ENCODE data around the gene SLC2A4RG.
"Not testable (repeated sequence)": the region's sequence is repeated elsewhere in the genome, so short reads cannot be mapped to it uniquely, and the experiment has no call there.

Gene SLC2A4RG

DNA sequence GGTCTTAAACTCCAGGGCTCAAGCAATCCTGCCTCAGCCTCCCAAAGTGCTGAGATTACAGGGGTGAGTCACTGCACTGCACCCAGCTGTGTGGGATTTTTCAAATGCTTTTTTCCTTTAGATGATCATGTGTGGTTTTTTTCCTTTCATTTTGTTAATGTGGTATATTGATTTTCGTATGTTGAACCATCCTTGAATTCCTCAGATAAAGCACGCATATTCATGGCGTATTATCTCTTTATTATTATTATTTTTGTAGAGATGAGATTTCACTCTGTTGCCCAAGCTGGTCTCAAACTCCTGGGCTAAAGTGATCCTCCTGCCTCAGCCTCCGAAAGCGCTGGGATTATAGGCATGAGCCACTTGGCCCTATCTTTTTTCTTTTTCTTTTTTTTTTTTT lies 24.7 kb upstream of the SLC2A4RG start:
- no peak for DNase-seq

GRCh38 chr20:63718996-63719395 lies 20.6 kb upstream of the SLC2A4RG start:
- no peak for DNase-seq

DNA sequence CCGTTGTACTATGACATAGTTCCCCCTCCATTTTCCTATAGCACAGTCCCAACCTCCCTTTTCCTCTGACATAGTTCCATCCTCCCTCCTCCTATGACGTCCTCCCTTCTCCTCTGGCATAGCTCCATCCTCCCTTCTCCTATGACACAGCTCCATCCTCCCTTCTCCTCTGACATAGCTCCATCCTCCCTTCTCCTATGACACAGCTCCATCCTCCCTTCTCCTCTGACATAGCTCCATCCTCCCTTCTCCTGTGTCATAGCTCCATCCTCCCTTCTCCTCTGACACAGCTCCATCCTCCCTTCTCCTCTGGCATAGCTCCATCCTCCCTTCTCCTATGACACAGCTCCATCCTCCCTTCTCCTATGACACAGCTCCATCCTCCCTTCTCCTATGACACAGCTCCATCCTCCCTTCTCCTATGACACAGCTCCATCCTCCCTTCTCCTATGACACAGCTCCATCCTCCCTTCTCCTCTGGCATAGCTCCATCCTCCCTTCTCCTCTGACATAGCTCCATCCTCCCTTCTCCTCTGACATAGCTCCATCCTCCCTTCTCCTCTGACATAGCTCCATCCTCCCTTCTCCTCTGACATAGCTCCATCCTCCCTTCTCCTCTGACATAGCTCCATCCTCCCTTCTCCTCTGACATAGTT lies 16.5 kb upstream of the SLC2A4RG start:
- not testable (repeated sequence) for DNase-seq

- DNase-seq: not testable (repeated sequence)
Measured at GRCh38 chr20:63730189-63730733, 9.3 kb upstream of the SLC2A4RG start.

GRCh38 chr20:63731410-63731809 lies 8.2 kb upstream of the SLC2A4RG start:
- no peak for DNase-seq

GRCh38 chr20:63732118-63733095 lies 7.2 kb upstream of the SLC2A4RG start:
- no peak for DNase-seq

- no peak for DNase-seq
Measured at GRCh38 chr20:63733117-63733516, 6.5 kb upstream of the SLC2A4RG start.

DNA sequence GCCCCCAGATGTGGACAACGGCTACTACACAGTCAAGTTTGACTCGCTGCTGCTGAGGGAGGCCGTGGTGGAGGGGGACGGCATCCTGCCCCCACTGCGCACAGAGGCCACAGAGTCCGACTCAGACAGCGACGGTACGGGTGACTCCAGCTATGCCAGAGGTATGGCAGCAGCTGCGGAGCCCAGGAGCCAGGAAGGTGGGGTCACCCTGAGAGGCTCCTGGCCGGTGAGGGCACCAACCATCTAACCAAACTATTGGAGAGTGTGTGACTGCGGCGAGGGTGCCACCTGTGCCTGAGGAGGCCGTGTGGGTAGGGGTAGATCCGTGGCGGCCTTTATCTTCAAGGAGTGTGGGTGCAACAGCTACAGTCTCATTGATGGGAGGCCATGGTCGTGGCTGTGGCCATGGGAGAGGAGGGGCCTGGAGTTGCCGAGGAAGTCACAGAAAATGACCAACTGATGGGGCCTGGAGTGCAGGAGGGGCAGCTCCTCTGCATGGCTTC lies 5.9 kb upstream of the SLC2A4RG start:
- no peak for DNase-seq

DNA sequence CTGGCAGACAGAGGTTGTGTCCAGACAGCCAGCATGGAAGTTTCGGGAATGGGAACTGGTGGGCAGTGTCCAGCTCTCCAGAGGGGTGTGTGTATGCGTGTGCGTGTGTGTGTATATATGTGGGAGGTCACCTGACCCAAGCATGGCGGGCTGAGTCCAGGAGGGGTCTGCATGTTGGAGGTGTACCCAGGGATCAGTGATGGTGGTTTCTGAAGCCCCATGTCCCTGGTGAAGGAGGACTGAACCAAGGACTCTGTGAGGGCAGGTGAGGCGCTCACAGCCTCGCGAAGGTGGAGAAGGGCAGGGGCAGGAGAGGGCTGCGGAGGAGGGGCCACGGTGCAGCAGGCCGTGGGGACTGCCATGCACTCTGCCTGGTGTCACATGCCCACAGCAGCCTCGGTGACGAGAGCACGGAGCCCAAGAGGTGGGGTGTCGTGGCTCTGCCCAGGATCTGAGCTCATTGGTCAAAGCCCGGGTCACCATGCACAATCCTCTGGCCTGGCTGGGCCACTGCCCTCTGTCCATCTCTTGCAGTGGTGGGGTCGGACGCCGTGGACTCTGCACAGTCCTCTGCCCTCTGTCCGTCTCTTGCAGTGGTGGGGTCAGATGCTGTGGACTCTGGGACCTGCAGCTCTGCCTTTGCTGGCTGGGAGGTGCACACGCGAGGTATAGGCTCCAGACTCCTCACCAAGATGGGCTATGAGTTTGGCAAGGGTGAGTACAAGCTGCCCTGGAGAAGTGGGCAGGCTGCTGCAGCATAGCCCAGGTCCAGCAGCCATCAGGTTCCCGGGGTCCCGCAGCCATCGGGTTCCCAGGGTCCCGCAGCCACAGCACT lies 5.2 kb upstream of the SLC2A4RG start:
- no peak for DNase-seq

GRCh38 chr20:63734946-63735858 lies 4.4 kb upstream of the SLC2A4RG start:
- DNase-seq: no peak

DNA sequence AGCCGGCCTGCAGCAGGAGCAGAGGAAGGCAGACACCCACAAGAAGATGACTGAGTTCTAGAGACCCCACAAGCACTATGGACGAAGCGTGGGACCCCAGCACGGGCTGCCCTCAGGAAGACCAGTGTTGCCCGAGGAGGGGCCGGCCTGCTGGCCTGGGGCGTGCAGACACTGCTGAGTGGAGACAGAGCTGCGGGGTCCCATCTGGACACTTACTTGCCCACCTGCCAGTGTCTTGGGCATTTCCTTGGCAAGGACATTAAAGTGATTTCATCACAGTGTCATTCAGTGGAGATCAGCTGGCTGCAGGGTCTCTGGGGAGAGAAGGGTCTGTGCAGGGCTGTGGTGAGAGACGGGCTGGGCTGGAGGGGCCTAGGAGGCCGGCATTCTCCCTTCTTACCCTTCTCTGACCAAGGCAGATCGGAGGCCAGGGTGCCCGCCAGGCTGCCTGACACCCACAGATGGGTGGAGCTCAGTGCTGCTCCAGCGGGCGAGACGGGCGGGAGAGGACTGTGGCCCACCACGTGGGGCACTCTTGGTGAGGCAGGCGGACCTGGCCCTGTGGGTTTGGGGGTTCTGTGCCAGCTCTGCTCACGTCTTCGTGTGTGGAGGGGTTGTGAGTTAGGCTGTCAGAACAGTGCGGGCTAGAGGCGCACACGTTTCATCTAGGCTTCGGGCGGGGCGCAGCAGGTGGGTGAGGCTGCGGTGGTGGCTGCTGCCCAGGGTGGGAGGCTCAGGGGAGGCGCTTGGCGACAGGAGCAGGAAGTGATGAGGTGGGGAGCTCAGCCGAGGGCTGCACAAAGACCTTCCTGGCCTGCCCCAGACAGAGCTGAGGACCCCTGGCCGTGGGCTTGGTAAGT lies 3.5 kb upstream of the SLC2A4RG start, which contains the start of gene LIME1:
LIME1 (plus strand) TSS at position 806 of the 860 bp plus-strand sequence. CDS start 886 bp downstream, outside the sequence.
- no peak for DNase-seq

DNA sequence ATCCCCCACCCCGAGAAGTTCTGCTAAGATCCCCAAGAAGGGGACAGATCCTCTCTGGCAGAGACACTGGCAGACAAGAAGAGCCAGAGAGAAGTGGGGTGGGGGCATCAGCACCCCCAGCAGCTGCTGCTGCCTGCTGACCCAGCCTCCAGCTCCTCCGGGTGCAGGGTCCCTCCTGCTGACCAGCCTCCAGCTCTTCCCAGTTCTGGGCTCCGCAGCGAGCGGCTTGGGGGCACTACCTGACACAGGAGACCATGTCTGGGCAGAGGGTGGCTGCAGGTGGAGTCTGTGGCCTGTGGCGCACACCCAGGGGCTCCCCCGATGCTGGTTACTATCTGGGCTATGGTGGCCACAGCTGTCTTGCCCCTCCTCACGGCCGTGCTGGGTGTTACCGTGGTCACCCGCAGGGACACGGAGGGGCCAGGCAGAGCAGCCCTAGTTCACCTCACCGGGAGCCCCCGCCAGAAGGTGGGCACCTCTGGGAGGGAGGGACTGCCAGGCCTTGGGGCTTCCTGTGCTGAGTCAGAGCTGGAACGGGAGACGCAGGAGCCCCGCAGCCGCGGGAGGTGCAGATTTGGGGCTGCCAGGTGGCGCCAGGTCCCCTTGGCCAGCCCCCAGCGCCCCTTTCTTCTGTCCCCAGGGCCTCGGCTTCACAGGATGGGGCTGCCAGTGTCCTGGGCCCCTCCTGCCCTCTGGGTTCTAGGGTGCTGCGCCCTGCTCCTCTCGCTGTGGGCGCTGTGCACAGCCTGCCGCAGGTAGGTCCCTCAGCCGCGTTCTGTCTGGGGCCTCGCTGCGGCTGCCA lies 2.5 kb upstream of the SLC2A4RG start:
- DNase-seq: no peak

- DNase-seq: no peak
Measured at GRCh38 chr20:63737695-63737944, 2.0 kb upstream of the SLC2A4RG start.

DNA sequence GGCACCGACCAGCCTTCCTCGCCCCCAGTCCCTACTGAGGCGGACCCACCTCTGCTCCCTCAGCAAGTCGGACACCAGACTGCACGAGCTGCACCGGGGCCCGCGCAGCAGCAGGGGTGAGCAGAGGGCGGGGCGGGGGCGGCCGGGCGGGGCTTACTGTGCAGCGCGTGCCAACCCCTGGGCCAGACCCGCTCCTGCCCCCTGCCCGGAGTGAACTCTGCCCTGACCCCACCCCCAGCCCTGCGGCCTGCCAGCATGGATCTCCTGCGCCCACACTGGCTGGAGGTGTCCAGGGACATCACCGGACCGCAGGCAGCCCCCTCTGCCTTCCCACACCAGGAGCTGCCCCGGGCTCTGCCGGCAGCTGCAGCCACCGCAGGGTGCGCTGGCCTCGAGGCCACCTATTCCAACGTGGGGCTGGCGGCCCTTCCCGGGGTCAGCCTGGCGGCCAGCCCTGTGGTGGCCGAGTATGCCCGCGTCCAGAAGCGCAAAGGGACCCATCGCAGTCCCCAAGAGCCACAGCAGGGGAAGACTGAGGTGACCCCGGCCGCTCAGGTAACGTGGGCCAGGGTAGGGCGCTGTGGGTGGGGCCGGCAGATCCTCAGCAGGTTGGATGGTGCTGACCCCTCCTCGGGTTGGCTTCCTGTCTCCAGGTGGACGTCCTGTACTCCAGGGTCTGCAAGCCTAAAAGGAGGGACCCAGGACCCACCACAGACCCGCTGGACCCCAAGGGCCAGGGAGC lies 1.5 kb upstream of the SLC2A4RG start:
- DNase-seq: no peak

GRCh38 chr20:63738687-63739129 lies 868 bp upstream of the SLC2A4RG start:
- DNase-seq: no peak

DNA sequence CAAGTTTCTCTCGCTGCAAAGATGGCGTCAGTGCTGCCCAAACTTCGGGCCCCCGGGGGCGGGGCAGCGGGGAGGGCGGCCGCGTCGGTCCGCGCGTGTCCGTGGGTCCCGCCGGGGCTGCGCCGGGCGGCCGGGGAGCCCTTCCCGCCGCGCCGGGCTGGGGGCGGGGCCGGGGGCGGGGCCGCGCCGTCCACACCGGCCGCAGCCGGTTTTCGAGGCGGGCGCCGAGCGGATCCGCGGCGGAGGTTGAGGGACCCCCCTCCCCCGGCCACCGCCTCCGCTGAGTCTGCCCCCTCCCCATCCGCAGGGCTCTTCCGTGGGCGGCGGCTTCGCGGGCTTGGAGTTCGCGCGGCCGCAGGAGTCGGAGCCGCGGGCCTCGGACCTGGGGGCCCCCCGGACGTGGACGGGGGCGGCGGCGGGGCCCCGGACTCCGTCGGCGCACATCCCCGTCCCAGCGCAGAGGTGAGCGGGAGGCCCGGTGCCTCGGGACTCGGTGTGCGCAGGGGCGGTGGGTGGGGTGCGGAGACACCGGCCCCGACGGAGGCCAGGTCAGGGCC lies 572 bp downstream of the SLC2A4RG start:
- DNase-seq: no peak

GRCh38 chr20:63740627-63741353 lies 1.2 kb downstream of the SLC2A4RG start:
- peak; percentile 89 for DNase-seq

DNA sequence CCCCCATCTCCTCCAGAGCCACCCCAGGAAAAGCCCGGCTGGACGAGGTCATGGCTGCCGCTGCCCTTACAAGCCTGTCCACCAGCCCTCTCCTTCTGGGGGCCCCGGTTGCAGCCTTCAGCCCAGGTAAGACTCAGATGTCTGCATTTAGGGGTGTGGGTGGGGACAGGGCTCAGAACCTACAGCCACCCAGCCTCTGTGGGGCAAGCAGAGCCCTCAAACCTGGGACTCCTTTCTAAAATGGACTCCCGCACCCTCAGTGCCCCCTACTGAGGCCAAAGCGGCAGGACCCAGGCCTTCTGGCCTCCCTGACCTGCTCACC lies 1.7 kb downstream of the SLC2A4RG start:
- no peak for DNase-seq
